Thyroid gland (tissue), 4 donors: ENCODE measurements around the gene TTC1. TPM values are rescaled to one million over a fixed set of nuclear protein-coding genes. Genes with fewer than 3 reads are reported as not detected.
A peak's percentile ranks its signal among the peaks of the same experiment; 100 is the strongest.

ENCODE experiments used
- DNase-seq, 2 donors: peaks; one replicate each; pipeline ENCODE4 v3.0.0-alpha.2; 2019
- H3K27ac ChIP-seq, 3 donors: fragments of 200-600 bp; sonication (generic); 1 replicate in 2 of 3; 2 replicates in 1 of 3; pipeline ENCODE4 v1.5.1; 2016 to 2019; ENCODE audit warnings: mild to moderate bottlenecking in 1 of 3, moderate library complexity in 1 of 3
- H3K27me3 ChIP-seq: fragments of 200-600 bp; sonication (generic); one replicate; pipeline ENCODE4 v1.5.1; 2019
- H3K36me3 ChIP-seq, 2 donors: fragments of 200-600 bp; sonication (generic); one replicate each; pipeline ENCODE4 v1.5.1; 2016 to 2019
- H3K4me1 ChIP-seq, 2 donors: fragments of 200-600 bp; sonication (generic); one replicate each; pipeline ENCODE4 v1.5.1; 2017 to 2019
- H3K4me3 ChIP-seq, 3 donors: fragments of 200-600 bp; sonication (generic); replicated peaks in 1 of 3; 1 replicate in 2 of 3; 2 replicates in 1 of 3; pipeline ENCODE4 v1.5.1; 2016; ENCODE audit warnings: mild to moderate bottlenecking in 1 of 3
- H3K9me3 ChIP-seq: fragments of 200-600 bp; sonication (generic); one replicate; pipeline ENCODE4 v1.5.1; 2017
- CTCF ChIP-seq, 6 experiments: fragments of 200-600 bp in 3 of 6; fragments of 450-650 bp in 3 of 6; sonication (generic) in 3 of 6; IDR thresholded peaks; one replicate each; pipeline ENCODE4 v1.5.1; 2016 to 2019; ENCODE audit warnings: antibody characterized with exemption in 6 of 6, mild to moderate bottlenecking in 2 of 6, inconsistent platforms in 1 of 6, moderate library complexity in 1 of 6
- POLR2A ChIP-seq, 2 donors: fragments of 450-650 bp; IDR thresholded peaks; one replicate each; pipeline ENCODE4 v1.6.1; 2017; ENCODE audit warnings: antibody characterized with exemption in 2 of 2, mild to moderate bottlenecking in 2 of 2, moderate library complexity in 1 of 2
- WGBS, 2 donors: methylation state at CpG; one replicate each; pipeline ENCODE4 v1.1.5; 2017; 5-methylcytosine and 5-hydroxymethylcytosine counted together
- intact Hi-C: fragments of 100-400 bp; cut with DNase I; formaldehyde crosslinking; loops from one replicate; pipeline ENCODE4 v1.15.1; 2023
- total RNA-seq, 4 donors: library from RNA; depleted of rRNA; stranded (reverse); fragments of >200 nt; gene quantifications; one replicate each; pipeline ENCODE4 v1.2.3, GENCODE V29; 2016

Gene TTC1
- total RNA-seq, 4 donors from 2014 or later, result 22.3 to 47.1 (median 36.5) TPM

DNA sequence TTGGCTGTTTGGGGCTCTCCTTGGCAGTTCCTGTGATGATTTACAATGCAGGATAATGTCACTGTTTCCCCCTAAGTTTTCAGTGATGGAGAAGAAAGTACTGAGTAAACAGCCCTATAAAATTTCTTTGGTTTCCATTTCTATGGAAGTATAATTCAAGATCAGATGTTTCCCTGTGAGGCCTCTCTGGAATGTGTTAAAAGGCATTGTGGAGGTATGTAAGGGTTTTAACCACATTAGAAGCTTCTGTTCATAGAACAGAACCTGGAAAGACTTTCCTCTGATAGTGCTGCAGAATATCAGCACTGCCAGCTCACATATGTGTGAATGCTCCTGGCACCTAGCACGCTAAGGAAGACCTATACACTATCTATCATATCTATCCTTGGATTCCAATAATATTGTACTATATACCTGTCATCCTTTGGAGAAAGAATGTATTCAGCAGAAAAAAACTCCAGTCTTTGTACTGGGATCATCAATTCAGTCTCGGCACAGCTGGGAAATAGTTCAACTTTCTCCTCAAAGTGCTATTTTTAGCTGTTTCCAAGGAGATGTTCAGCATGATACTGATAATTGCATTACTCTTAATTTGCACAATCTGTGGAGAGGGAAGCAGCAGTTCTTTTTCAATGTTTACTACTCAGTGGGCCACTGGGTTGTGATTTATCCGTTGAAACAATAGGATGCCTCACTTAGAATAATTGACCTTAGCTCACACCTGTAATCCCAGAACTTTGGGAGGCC, 21.9 kb downstream of the TTC1 start:
- no peak for DNase-seq
- intact Hi-C loops, result no loop called here
- Histone ChIP-seq H3K27me3 (no peaks in the 10 kb centered on the region), H3K36me3 (peaks cover 0 to 5% of the 10 kb centered on the region in 2 donors), H3K4me1 (peaks cover 0 to 15% of the 10 kb centered on the region in 2 donors), H3K4me3 (no peak overlapping the region), H3K9me3 (no peaks in the 10 kb centered on the region), H3K27ac (no peak overlapping the region)
- TF ChIP-seq CTCF (IDR thresholded peaks at IDR 0.05), result no peak
- no peak for TF ChIP-seq POLR2A (IDR thresholded peaks at IDR 0.05)
- 66 to 81% methylated on average over 3 of the region's 3 CpGs for WGBS, 2 donors

- H3K27me3 ChIP-seq, result no peaks in the 10 kb centered on the region
- no peak overlapping the region for H3K27ac ChIP-seq
- peaks cover 0 to 5% of the 10 kb centered on the region in 2 donors for H3K36me3 ChIP-seq
- 89 to 92% methylated on average over 4 of the region's 4 CpGs for WGBS, 2 donors
- no peaks in the 10 kb centered on the region for H3K9me3 ChIP-seq
- H3K4me1 ChIP-seq, result peaks cover 10 to 28% of the 10 kb centered on the region in 2 donors
- intact Hi-C loops, result no loop called here
- no peak for TF ChIP-seq POLR2A (IDR thresholded peaks at IDR 0.05)
- TF ChIP-seq CTCF (IDR thresholded peaks at IDR 0.05), result no peak
- DNase-seq, result no peak
- no peak overlapping the region for H3K4me3 ChIP-seq
Observed at GRCh38 chr5:160033546-160034252, 24.8 kb downstream of the TTC1 start.

DNA sequence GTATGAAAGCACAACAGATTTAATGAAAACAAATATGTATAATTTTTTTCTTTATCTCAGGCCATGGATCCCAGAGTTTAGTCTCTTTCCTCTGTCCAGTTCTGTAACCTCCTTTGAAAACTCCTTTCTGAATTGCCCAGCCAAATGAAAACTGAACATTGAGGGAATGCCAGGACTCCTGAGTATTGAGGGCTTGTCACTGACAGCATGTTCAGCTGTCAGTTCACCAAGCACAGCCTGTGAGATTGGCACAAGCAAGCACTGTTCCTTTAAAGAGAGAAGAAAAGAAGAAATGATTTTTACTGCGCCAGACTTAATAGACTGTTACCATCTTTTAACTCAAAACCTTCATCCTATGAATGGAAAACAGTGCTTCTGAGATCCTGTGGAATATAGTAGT, 27.3 kb downstream of the TTC1 start:
- H3K4me1 ChIP-seq, result peaks cover 10 to 13% of the 10 kb centered on the region in 2 donors
- TF ChIP-seq POLR2A (IDR thresholded peaks at IDR 0.05), result no peak
- TF ChIP-seq CTCF (IDR thresholded peaks at IDR 0.05), result no peak
- no peak overlapping the region for H3K4me3 ChIP-seq
- H3K9me3 ChIP-seq, result no peaks in the 10 kb centered on the region
- DNase-seq, result peak; percentile 28 to 32
- intact Hi-C loops, result no loop called here
- H3K36me3 ChIP-seq, result peaks cover 0 to 5% of the 10 kb centered on the region in 2 donors
- no peaks in the 10 kb centered on the region for H3K27me3 ChIP-seq
- 68 to 91% methylated on average over 1 of the region's 1 CpG for WGBS, 2 donors
- H3K27ac ChIP-seq, result peak overlapping the region in 1 of 3 donors; percentile 66

GRCh38 chr5:160036884-160037283, 27.9 kb downstream of the TTC1 start:
- Histone ChIP-seq H3K27me3 (no peaks in the 10 kb centered on the region), H3K27ac (peak overlapping the region; percentile 7 to 66 (median 62)), H3K4me3 (no peak overlapping the region), H3K9me3 (no peaks in the 10 kb centered on the region), H3K4me1 (peaks cover 10 to 13% of the 10 kb centered on the region in 2 donors), H3K36me3 (peaks cover 0 to 5% of the 10 kb centered on the region in 2 donors)
- intact Hi-C loops, result no loop called here
- no peak for TF ChIP-seq POLR2A (IDR thresholded peaks at IDR 0.05)
- no peak for TF ChIP-seq CTCF (IDR thresholded peaks at IDR 0.05)
- no peak for DNase-seq
